Measurements from ENCODE around the gene ATP5F1B. TPM values are rescaled to one million over a fixed set of nuclear protein-coding genes. Genes with fewer than 3 reads are reported as not detected.
A peak's percentile ranks its signal among the peaks of the same experiment; 100 is the strongest.

ATP5F1B gene
- 614 and 728 TPM in 2 replicates for total RNA-seq
- polyA plus RNA-seq (2012) = 715 TPM

GRCh38 chr12:56645717-56646446 is at the start of gene ATP5F1B:
Gene ATP5F1B (minus strand): TSS chr12:56645984. CDS start chr12:56645963, 21 bp downstream.
- DNase-seq (ENCODE audit: low read depth) = peak; percentile 100

- no peak for DNase-seq (ENCODE audit: low read depth)
Measured at GRCh38 chr12:56694161-56694560, 48.4 kb upstream of the ATP5F1B start.

- DNase-seq (ENCODE audit: low read depth) = no peak
Measured at GRCh38 chr12:56688846-56689109, 43.0 kb upstream of the ATP5F1B start.

- peak; percentile 98 for DNase-seq (ENCODE audit: low read depth)
Measured at GRCh38 chr12:56688129-56688845, 42.5 kb upstream of the ATP5F1B start, which contains the start of gene PTGES3. Gene PTGES3 (minus strand): TSS chr12:56688284. CDS start chr12:56687999, 285 bp downstream.

- DNase-seq (ENCODE audit: low read depth) = peak; percentile 33
Measured at GRCh38 chr12:56687223-56688128, 41.7 kb upstream of the ATP5F1B start.

- no peak for DNase-seq (ENCODE audit: low read depth)
Measured at GRCh38 chr12:56684745-56685359, 39.1 kb upstream of the ATP5F1B start.

- DNase-seq (ENCODE audit: low read depth) = no peak
Measured at GRCh38 chr12:56682323-56682722, 36.5 kb upstream of the ATP5F1B start.

GRCh38 chr12:56679883-56680575 is 34.2 kb upstream of the ATP5F1B start:
- no peak for DNase-seq (ENCODE audit: low read depth)

GRCh38 chr12:56678852-56679251 is 33.1 kb upstream of the ATP5F1B start:
- no peak for DNase-seq (ENCODE audit: low read depth)

GRCh38 chr12:56677680-56678079 is 31.9 kb upstream of the ATP5F1B start:
- DNase-seq (ENCODE audit: low read depth) = no peak

GRCh38 chr12:56676851-56677580 is 31.2 kb upstream of the ATP5F1B start:
- no peak for DNase-seq (ENCODE audit: low read depth)

GRCh38 chr12:56671608-56672007 is 25.8 kb upstream of the ATP5F1B start:
- DNase-seq (ENCODE audit: low read depth) = no peak

- no peak for DNase-seq (ENCODE audit: low read depth)
Measured at GRCh38 chr12:56670836-56671235, 25.1 kb upstream of the ATP5F1B start.

GRCh38 chr12:56668197-56668457 is 22.3 kb upstream of the ATP5F1B start:
- no peak for DNase-seq (ENCODE audit: low read depth)

- DNase-seq (ENCODE audit: low read depth) = no peak
Measured at GRCh38 chr12:56661979-56662638, 16.3 kb upstream of the ATP5F1B start.

GRCh38 chr12:56661560-56661959 is 15.8 kb upstream of the ATP5F1B start:
- DNase-seq (ENCODE audit: low read depth) = no peak

- DNase-seq (ENCODE audit: low read depth) = no peak
Measured at GRCh38 chr12:56658921-56659320, 13.1 kb upstream of the ATP5F1B start.

GRCh38 chr12:56657416-56658379 is 11.9 kb upstream of the ATP5F1B start:
- DNase-seq (ENCODE audit: low read depth) = no peak

Measured in myocyte (in vitro differentiated cells).